ENCODE results near the gene SLIT1.

DNA sequence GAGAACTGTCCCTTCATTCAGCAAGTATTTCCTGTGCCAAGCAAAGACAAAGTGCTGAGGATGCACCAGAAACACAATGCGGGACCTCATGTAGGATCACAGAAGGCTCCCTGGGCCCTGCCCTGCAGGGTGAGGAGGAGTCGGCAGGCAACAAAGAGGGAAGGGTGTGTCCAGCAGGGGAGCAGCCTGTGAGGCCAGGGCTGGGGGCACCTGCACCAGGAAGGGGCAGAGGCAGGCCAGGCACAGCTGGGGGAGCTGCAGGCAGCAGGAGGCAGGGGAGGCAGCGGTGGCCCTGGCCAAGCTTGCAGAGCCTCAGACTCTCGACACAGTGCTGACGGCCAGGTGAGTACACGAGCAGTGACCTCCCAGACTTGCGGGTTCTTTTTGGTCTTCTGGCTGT is 123.3 kb downstream of the SLIT1 start:
- TF ChIP-seq, protein P1, sequence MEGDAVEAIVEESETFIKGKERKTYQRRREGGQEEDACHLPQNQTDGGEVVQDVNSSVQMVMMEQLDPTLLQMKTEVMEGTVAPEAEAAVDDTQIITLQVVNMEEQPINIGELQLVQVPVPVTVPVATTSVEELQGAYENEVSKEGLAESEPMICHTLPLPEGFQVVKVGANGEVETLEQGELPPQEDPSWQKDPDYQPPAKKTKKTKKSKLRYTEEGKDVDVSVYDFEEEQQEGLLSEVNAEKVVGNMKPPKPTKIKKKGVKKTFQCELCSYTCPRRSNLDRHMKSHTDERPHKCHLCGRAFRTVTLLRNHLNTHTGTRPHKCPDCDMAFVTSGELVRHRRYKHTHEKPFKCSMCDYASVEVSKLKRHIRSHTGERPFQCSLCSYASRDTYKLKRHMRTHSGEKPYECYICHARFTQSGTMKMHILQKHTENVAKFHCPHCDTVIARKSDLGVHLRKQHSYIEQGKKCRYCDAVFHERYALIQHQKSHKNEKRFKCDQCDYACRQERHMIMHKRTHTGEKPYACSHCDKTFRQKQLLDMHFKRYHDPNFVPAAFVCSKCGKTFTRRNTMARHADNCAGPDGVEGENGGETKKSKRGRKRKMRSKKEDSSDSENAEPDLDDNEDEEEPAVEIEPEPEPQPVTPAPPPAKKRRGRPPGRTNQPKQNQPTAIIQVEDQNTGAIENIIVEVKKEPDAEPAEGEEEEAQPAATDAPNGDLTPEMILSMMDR (IDR thresholded peaks at IDR 0.05; ENCODE audit: low read length), result no peak
- TF ChIP-seq EZH2 (IDR thresholded peaks at IDR 0.05; ENCODE audit: borderline replicate concordance, low read length), result no peak
